GM21786 (cell line): ENCODE measurements around the gene MORN3.

Experiments used
- ATAC-seq: cut with Tn5 transposase; IDR thresholded peaks from one replicate; pipeline ENCODE4 v1.9.1; 2021; ENCODE audit not compliant: unreplicated experiment

MORN3 gene

GRCh38 chr12:121608301-121608700, 61.2 kb downstream of the MORN3 start:
- ATAC-seq, result no peak

GRCh38 chr12:121603581-121603980, 65.9 kb downstream of the MORN3 start:
- ATAC-seq, result no peak

- no peak for ATAC-seq
Measured at GRCh38 chr12:121602766-121603165, 66.7 kb downstream of the MORN3 start.

GRCh38 chr12:121600702-121601336, 68.6 kb downstream of the MORN3 start:
- ATAC-seq, result no peak
